A549 (cell line): ENCODE measurements around the gene CRELD1. TPM values are rescaled to one million over a fixed set of nuclear protein-coding genes. Genes with fewer than 3 reads are reported as not detected.

ENCODE experiments used
- ATAC-seq, 2 experiments: fragments of 200-7000 bp in 1 of 2; fragments of >200 bp in 1 of 2; cut with Nextera tagmentation in 1 of 2; cut with Tn5 transposase in 1 of 2; 3 replicates each; pipeline versions ENCODE4 v1.8.0 to v1.9.1; 2018 to 2020; ENCODE audit warnings: mild to moderate bottlenecking in 1 of 2, moderate library complexity in 1 of 2
- CTCF ChIA-PET: fragments of 300-600 bp; sonication (Branson Sonifier 250); formaldehyde crosslinking; extraction: SDS; loops from one replicate; lab custom pipeline; 2021; ENCODE audit warnings: antibody characterized with exemption, inconsistent platforms; lab: Yijun Ruan, JAX
- POLR2A ChIA-PET: fragments of 350-600 bp; formaldehyde crosslinking; extraction: SDS; loops from one replicate; lab custom pipeline; 2021; ENCODE audit warnings: antibody characterized with exemption, inconsistent platforms; lab: Yijun Ruan, JAX
- DNase-seq, 2 experiments: peaks; one replicate each; pipeline versions ENCODE4 v3.0.0 to v3.0.0-alpha.2; 2011 to 2016; ENCODE audit warnings: low read depth in 1 of 2, low spot score in 1 of 2
- FAIRE-seq: peaks from 2 replicates; lab custom pipeline; 2011; peaks lifted over from hg19 to GRCh38; lab: Jason Lieb, UNC
- H3K27ac ChIP-seq, 2 experiments: fragments of >200 bp; sonication (Bioruptor Twin); formaldehyde crosslinking; 3 replicates each; pipeline ENCODE4 v1.5.1; 2016 to 2017
- H3K4me1 ChIP-seq: fragments of >200 bp; sonication (Bioruptor Twin); formaldehyde crosslinking; 3 replicates; pipeline ENCODE4 v1.6.1; 2016
- H3K4me2 ChIP-seq: fragments of >200 bp; sonication (Bioruptor Twin); formaldehyde crosslinking; 3 replicates; pipeline ENCODE4 v1.6.1; 2016
- H3K4me3 ChIP-seq: fragments of >200 bp; sonication (Bioruptor Twin); formaldehyde crosslinking; 3 replicates; pipeline ENCODE4 v1.5.1; 2016
- H3K9me3 ChIP-seq: fragments of >200 bp; sonication (Bioruptor Twin); formaldehyde crosslinking; 3 replicates; pipeline ENCODE4 v1.6.1; 2016
- CHD4 ChIP-seq: fragments of 200-600 bp; sonication (generic); IDR thresholded peaks from 2 replicates; pipeline ENCODE4 v1.6.1; 2016; ENCODE audit warnings: antibody characterized with exemption, mild to moderate bottlenecking, borderline replicate concordance
- HOXB5 ChIP-seq: fragments of 250-450 bp; sonication (Bioruptor Pico); IDR thresholded peaks from 2 replicates; pipeline ENCODE4 v1.5.0; 2020; ENCODE audit warnings: mild to moderate bottlenecking, moderate library complexity
- JUN ChIP-seq, 2 experiments: fragments of >200 bp; sonication (Bioruptor Twin); formaldehyde crosslinking; IDR thresholded peaks; 2 replicates in 1 of 2; 3 replicates in 1 of 2; pipeline ENCODE4 v1.6.1; 2016 to 2017
- NPAS2 ChIP-seq: fragments of 250-450 bp; sonication (Bioruptor Pico); IDR thresholded peaks from 2 replicates; pipeline ENCODE4 v1.8.0; 2022; ENCODE audit warnings: mild to moderate bottlenecking, moderate library complexity, borderline replicate concordance
- NR3C1 ChIP-seq: fragments of >200 bp; sonication (Bioruptor Twin); formaldehyde crosslinking; IDR thresholded peaks from 3 replicates; pipeline ENCODE4 v1.6.1; 2017
- RAD21 ChIP-seq, 2 experiments: fragments of >200 bp in 1 of 2; sonication (Bioruptor Twin) in 1 of 2; formaldehyde crosslinking in 1 of 2; IDR thresholded peaks in 1 of 2; conservative IDR thresholded peaks in 1 of 2; 2 replicates in 1 of 2; 3 replicates in 1 of 2; pipeline ENCODE4 v1.6.1; 2012 to 2018; ENCODE audit warnings: inconsistent platforms in 1 of 2
- RARB ChIP-seq: fragments of 250-450 bp; sonication (Bioruptor Pico); IDR thresholded peaks from 2 replicates; pipeline ENCODE4 v1.8.0; 2021; ENCODE audit warnings: mild to moderate bottlenecking, moderate library complexity
- RCOR1 ChIP-seq: fragments of 150-350 bp; IDR thresholded peaks from 2 replicates; pipeline ENCODE4 v1.6.1; 2014; ENCODE audit warnings: antibody characterized with exemption, low read length, low read depth
- RFX5 ChIP-seq: fragments of 450-650 bp; IDR thresholded peaks from 2 replicates; pipeline ENCODE4 v1.7.1; 2014; ENCODE audit warnings: antibody characterized with exemption, mild to moderate bottlenecking, moderate library complexity
- SREBF2 ChIP-seq: fragments of 450-650 bp; IDR thresholded peaks from 2 replicates; pipeline ENCODE4 v1.6.1; 2014; ENCODE audit warnings: mild to moderate bottlenecking, moderate library complexity
- TFCP2L1 ChIP-seq: fragments of 250-450 bp; sonication (Bioruptor Pico); IDR thresholded peaks from 2 replicates; pipeline ENCODE4 v1.5.0; 2021; ENCODE audit warnings: mild to moderate bottlenecking
- WGBS: methylation state at CpG from one replicate; pipeline ENCODE4 v1.1.6; 2017; ENCODE audit errors: missing lambda C conversion rate; 5-methylcytosine and 5-hydroxymethylcytosine counted together
- polyA plus RNA-seq, 4 experiments: library from polyadenylated mRNA; depleted of rRNA in 3 of 4; stranded (reverse); fragments of >200 nt; fragmentation: RNase III in 1 of 4; extraction: RNeasy Plus Mini Kit Qiagen cat#74134 plus additional on column Dnase treatment in 1 of 4; gene quantifications; 2 replicates in 3 of 4; 3 replicates in 1 of 4; pipeline ENCODE4 v1.2.3, GENCODE V29; 2011 to 2017
- TF ChIP-seq, protein P1 (sequence below): fragments of 250-450 bp; sonication (Bioruptor Pico); IDR thresholded peaks from 2 replicates; pipeline ENCODE4 v1.5.0; 2021; ENCODE audit warnings: mild to moderate bottlenecking, moderate library complexity, borderline replicate concordance
- TF ChIP-seq, protein P2 (sequence below): fragments of >200 bp; sonication (Bioruptor Twin); formaldehyde crosslinking; IDR thresholded peaks from 3 replicates; pipeline ENCODE4 v1.6.1; 2016
- TF ChIP-seq, protein P3 (sequence below): fragments of >200 bp; sonication (Bioruptor Twin); formaldehyde crosslinking; IDR thresholded peaks from 2 replicates; pipeline ENCODE4 v1.6.1; 2016

The CRELD1 gene
- polyA plus RNA-seq, 2 of the 4 experiments (the other 2 are of a cell fraction), result 11.1 to 13.9 TPM

GRCh38 chr3:9976721-9977709 lies 43.4 kb downstream of the CRELD1 start (continued):
- TF ChIP-seq, protein P1, sequence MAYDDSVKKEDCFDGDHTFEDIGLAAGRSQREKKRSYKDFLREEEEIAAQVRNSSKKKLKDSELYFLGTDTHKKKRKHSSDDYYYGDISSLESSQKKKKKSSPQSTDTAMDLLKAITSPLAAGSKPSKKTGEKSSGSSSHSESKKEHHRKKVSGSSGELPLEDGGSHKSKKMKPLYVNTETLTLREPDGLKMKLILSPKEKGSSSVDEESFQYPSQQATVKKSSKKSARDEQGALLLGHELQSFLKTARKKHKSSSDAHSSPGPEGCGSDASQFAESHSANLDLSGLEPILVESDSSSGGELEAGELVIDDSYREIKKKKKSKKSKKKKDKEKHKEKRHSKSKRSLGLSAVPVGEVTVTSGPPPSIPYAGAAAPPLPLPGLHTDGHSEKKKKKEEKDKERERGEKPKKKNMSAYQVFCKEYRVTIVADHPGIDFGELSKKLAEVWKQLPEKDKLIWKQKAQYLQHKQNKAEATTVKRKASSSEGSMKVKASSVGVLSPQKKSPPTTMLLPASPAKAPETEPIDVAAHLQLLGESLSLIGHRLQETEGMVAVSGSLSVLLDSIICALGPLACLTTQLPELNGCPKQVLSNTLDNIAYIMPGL (CRISPR knock-in tag), result no peak
- TF ChIP-seq CHD4, result no peak
- peak; percentile 58 to 61; a peak in 3 of 5 replicates for TF ChIP-seq JUN (IDR thresholded peaks at IDR 0.05)

- ATAC-seq (no peak), FAIRE-seq (no peak), DNase-seq (no peak)
- Histone ChIP-seq H3K4me3 (no peak overlapping the region), H3K27ac (peak overlapping the region in 1 of 2 experiments; percentile 44; a peak in 3 of 6 replicates), H3K4me2 (no peak overlapping the region), H3K9me3 (no peaks in the 10 kb centered on the region), H3K4me1 (peaks cover 33% of the 10 kb centered on the region)
- ChIA-PET POLR2A (interaction anchor here (2.1 kb wide), 1 partner anchor 32 kb away, joined by 9 read pairs; no protein-coding TSS in a partner anchor), CTCF (interaction anchor here (2.0 to 4.7 kb wide), 2 partner anchors 24 to 32 kb away, joined by 7 to 26 read pairs; no protein-coding TSS in a partner anchor)
- WGBS, result 83% methylated on average over 8 of the region's 8 CpGs
- no peak for TF ChIP-seq RAD21 (conservative IDR thresholded peaks at IDR 0.05 in 1 of 2, IDR thresholded peaks at IDR 0.05 in 1 of 2)
- TF ChIP-seq RCOR1, result no peak
These were observed 45.2 kb downstream of the CRELD1 start for GRCh38 chr3:9978710-9979305.

DNA sequence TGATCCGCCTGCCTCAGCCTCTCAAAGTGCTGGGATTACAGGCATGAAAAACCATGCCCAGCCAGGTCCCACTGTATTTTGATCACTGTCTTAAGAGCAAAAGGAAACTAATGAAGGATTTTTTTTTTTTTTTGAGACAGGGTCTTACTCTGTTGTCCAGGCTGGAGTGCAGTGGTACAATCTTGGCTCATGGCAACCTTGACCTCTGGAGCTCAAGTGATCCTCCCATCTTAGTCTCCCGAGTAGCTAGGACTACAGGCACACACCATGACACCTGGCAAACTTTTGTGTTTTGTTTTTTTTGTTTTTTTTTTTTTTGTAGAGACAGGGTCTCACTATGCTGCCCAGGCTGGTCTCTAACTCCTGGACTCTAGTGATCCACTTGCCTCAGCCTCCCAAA lies 46.6 kb downstream of the CRELD1 start:
- FAIRE-seq (no peak), ATAC-seq (no peak), DNase-seq (no peak)
- Histone ChIP-seq H3K4me3 (no peak overlapping the region), H3K4me1 (peaks cover 35% of the 10 kb centered on the region), H3K27ac (no peak overlapping the region), H3K4me2 (no peak overlapping the region), H3K9me3 (no peaks in the 10 kb centered on the region)
- POLR2A ChIA-PET, result interaction anchor here (0.7 kb wide), 1 partner anchor 174 kb away, joined by 7 read pairs; no protein-coding TSS in a partner anchor
- 92% methylated on average over 2 of the region's 2 CpGs for WGBS
- CTCF ChIA-PET, result interaction anchor here (0.6 to 3.9 kb wide), 4 partner anchors 10 to 74 kb away, joined by 3 to 27 read pairs (median 4); no protein-coding TSS in a partner anchor
- no peak for TF ChIP-seq NR3C1
- TF ChIP-seq RARB (CRISPR knock-in tag), result no peak
- no peak for TF ChIP-seq HOXB5 (CRISPR knock-in tag)
- TF ChIP-seq, protein P2, sequence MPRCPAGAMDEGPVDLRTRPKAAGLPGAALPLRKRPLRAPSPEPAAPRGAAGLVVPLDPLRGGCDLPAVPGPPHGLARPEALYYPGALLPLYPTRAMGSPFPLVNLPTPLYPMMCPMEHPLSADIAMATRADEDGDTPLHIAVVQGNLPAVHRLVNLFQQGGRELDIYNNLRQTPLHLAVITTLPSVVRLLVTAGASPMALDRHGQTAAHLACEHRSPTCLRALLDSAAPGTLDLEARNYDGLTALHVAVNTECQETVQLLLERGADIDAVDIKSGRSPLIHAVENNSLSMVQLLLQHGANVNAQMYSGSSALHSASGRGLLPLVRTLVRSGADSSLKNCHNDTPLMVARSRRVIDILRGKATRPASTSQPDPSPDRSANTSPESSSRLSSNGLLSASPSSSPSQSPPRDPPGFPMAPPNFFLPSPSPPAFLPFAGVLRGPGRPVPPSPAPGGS, result no peak
- no peak for TF ChIP-seq RCOR1
- no peak for TF ChIP-seq SREBF2
- TF ChIP-seq, protein P3, sequence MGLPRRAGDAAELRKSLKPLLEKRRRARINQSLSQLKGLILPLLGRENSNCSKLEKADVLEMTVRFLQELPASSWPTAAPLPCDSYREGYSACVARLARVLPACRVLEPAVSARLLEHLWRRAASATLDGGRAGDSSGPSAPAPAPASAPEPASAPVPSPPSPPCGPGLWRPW, result no peak
- TF ChIP-seq NPAS2 (CRISPR knock-in tag), result no peak
- TF ChIP-seq TFCP2L1 (CRISPR knock-in tag), result no peak
- no peak for TF ChIP-seq RFX5
